ENCODE results near the gene CARMIL1.
"Not testable (repeated sequence)": the region's sequence is repeated elsewhere in the genome, so short reads cannot be mapped to it uniquely, and the experiment has no call there.

Gene CARMIL1

GRCh38 chr6:25277857-25278256 lies 1.3 kb upstream of the CARMIL1 start:
- no peak for DNase-seq

- DNase-seq, result no peak
Observed at GRCh38 chr6:25278261-25278913, 787 bp upstream of the CARMIL1 start.

- DNase-seq, result peak; percentile 30 to 32
Observed at GRCh38 chr6:25279748-25280343, 672 bp downstream of the CARMIL1 start.

GRCh38 chr6:25280344-25281074 lies 1.3 kb downstream of the CARMIL1 start:
- peak in 1 of 2 experiments; percentile 25 for DNase-seq

- DNase-seq, result no peak
Observed at GRCh38 chr6:25286891-25287290, 7.7 kb downstream of the CARMIL1 start.

GRCh38 chr6:25287941-25288340 lies 8.8 kb downstream of the CARMIL1 start:
- DNase-seq, result no peak

- no peak for DNase-seq
Observed at GRCh38 chr6:25288518-25288917, 9.3 kb downstream of the CARMIL1 start.

GRCh38 chr6:25290306-25291060 lies 11.3 kb downstream of the CARMIL1 start:
- DNase-seq, result no peak

- no peak for DNase-seq
Observed at GRCh38 chr6:25292384-25292783, 13.2 kb downstream of the CARMIL1 start.

GRCh38 chr6:25295651-25296050 lies 16.5 kb downstream of the CARMIL1 start:
- DNase-seq, result no peak

GRCh38 chr6:25296217-25296905 lies 17.2 kb downstream of the CARMIL1 start:
- DNase-seq, result no peak

- no peak for DNase-seq
Observed at GRCh38 chr6:25297039-25297441, 17.9 kb downstream of the CARMIL1 start.

GRCh38 chr6:25297823-25298522 lies 18.8 kb downstream of the CARMIL1 start:
- no peak for DNase-seq

- not testable (repeated sequence) for DNase-seq
Observed at GRCh38 chr6:25298523-25298865, 19.3 kb downstream of the CARMIL1 start.

- no peak for DNase-seq
Observed at GRCh38 chr6:25301362-25301761, 22.2 kb downstream of the CARMIL1 start.

- no peak for DNase-seq
Observed at GRCh38 chr6:25302151-25302550, 23.0 kb downstream of the CARMIL1 start.

- no peak for DNase-seq
Observed at GRCh38 chr6:25302677-25303128, 23.5 kb downstream of the CARMIL1 start.

- no peak for DNase-seq
Observed at GRCh38 chr6:25303254-25303653, 24.1 kb downstream of the CARMIL1 start.

GRCh38 chr6:25306379-25306778 lies 27.2 kb downstream of the CARMIL1 start:
- DNase-seq, result no peak

GRCh38 chr6:25307805-25308494 lies 28.8 kb downstream of the CARMIL1 start:
- no peak for DNase-seq

GRCh38 chr6:25309886-25310285 lies 30.7 kb downstream of the CARMIL1 start:
- DNase-seq, result no peak

All from activated CD4-positive, alpha-beta T cell treated with anti-CD3 and anti-CD28 coated beads, Interleukin-2, amount 50 U/mL, for 48 hours (primary cell).